Caco-2 (cell line): ENCODE data around the gene CTCF. TPM values are rescaled to one million over a fixed set of nuclear protein-coding genes. Genes with fewer than 3 reads are reported as not detected.
A peak's percentile ranks its signal among the peaks of the same experiment; 100 is the strongest.

Experiments used
- BruUV-seq: library from RNA; stranded (reverse); fragments of 400-500 nt; replicated peaks from 2 replicates; lab custom pipeline; 2021; lab: Mats Ljungman, UMichigan
- CTCF ChIA-PET: fragments of 300-600 bp; sonication (Branson Sonifier 250); formaldehyde crosslinking; loops from one replicate; lab custom pipeline; 2022; ENCODE audit warnings: antibody characterized with exemption; lab: Charles Lee
- POLR2A ChIA-PET: fragments of 300-600 bp; sonication (Branson Sonifier 250); formaldehyde crosslinking; loops from one replicate; lab custom pipeline; 2022; ENCODE audit warnings: antibody characterized with exemption; lab: Charles Lee
- DNase-seq, 2 experiments: peaks; one replicate each; pipeline versions ENCODE4 v3.0.0 to v3.0.0-alpha.2; 2020 to 2022
- H3K27me3 ChIP-seq: replicated peaks from 2 replicates; pipeline ENCODE4 v1.6.0; 2011; ENCODE audit warnings: low read length; ENCODE audit not compliant: control insufficient read depth, insufficient read depth
- H3K36me3 ChIP-seq: 2 replicates; pipeline ENCODE4 v1.5.1; 2011; ENCODE audit warnings: low read length; ENCODE audit not compliant: control insufficient read depth, insufficient read depth
- H3K4me1 ChIP-seq: fragments of 250-450 bp; sonication (Bioruptor Pico); 2 replicates; pipeline ENCODE4 v1.5.1; 2020; ENCODE audit warnings: mild to moderate bottlenecking
- H3K4me3 ChIP-seq: 2 replicates; pipeline ENCODE4 v1.5.1; 2011; ENCODE audit warnings: low read depth, mild to moderate bottlenecking, control low read depth, low read length
- H3K9me3 ChIP-seq: fragments of 250-450 bp; sonication (Bioruptor Pico); 2 replicates; pipeline ENCODE4 v1.5.1; 2020; ENCODE audit warnings: mild to moderate bottlenecking, moderate library complexity
- H3K27ac Mint-ChIP-seq: one replicate; pipeline ENCODE4 v1.8.0; 2022; ENCODE audit warnings: mixed read lengths; ENCODE audit not compliant: unreplicated experiment
- H3K27me3 Mint-ChIP-seq: one replicate; pipeline ENCODE4 v1.8.0; 2022; ENCODE audit warnings: mixed read lengths; ENCODE audit not compliant: insufficient read depth, unreplicated experiment
- H3K36me3 Mint-ChIP-seq: one replicate; pipeline ENCODE4 v1.8.0; 2022; ENCODE audit warnings: mild to moderate bottlenecking, mixed read lengths; ENCODE audit not compliant: insufficient read depth, unreplicated experiment
- H3K4me1 Mint-ChIP-seq: one replicate; pipeline ENCODE4 v1.8.0; 2022; ENCODE audit warnings: low read depth, mixed read lengths; ENCODE audit not compliant: unreplicated experiment
- H3K4me3 Mint-ChIP-seq: one replicate; pipeline ENCODE4 v1.8.0; 2022; ENCODE audit warnings: mild to moderate bottlenecking, moderate library complexity, mixed read lengths; ENCODE audit not compliant: unreplicated experiment
- H3K9me3 Mint-ChIP-seq: one replicate; pipeline ENCODE4 v1.8.0; 2022; ENCODE audit warnings: mixed read lengths; ENCODE audit not compliant: unreplicated experiment
- CTCF ChIP-seq, 2 experiments: fragments of 200-600 bp in 1 of 2; IDR thresholded peaks; 1 replicate in 1 of 2; 2 replicates in 1 of 2; pipeline versions ENCODE4 v1.5.1 to v1.8.0; 2011 to 2022; ENCODE audit warnings: antibody characterized with exemption in 1 of 2, control low read depth in 1 of 2, inconsistent platforms in 1 of 2, low read depth in 1 of 2, low read length in 1 of 2, mild to moderate bottlenecking in 1 of 2, moderate library complexity in 1 of 2; ENCODE audit not compliant: insufficient read depth in 1 of 2, severe bottlenecking in 1 of 2, unreplicated experiment in 1 of 2
- intact Hi-C: fragments of 100-400 bp; cut with micrococcal nuclease; formaldehyde crosslinking; loops from one replicate; pipeline ENCODE4 v1.10.0; 2022; ENCODE audit not compliant: unreplicated experiment
- total RNA-seq: library from RNA; stranded (reverse); gene quantifications from 2 replicates; pipeline ENCODE4 v1.2.3, GENCODE V29; 2022

CTCF gene
- total RNA-seq, 1 experiment from 2014 or later = 67.8 TPM

GRCh38 chr16:67661101-67661761, 98.9 kb downstream of the CTCF start:
- intact Hi-C loops = no loop called here
- BruUV-seq = no TSS peak
- no peaks in the 10 kb centered on the region for H3K27me3 ChIP-seq
- peak overlapping the region; percentile 41 for H3K4me3 ChIP-seq
- Mint-ChIP-seq H3K4me1 (no peaks in the 10 kb centered on the region), H3K4me3 (peak overlapping the region; percentile 96), H3K36me3 (peaks cover 37% of the 10 kb centered on the region), H3K9me3 (no peaks in the 10 kb centered on the region), H3K27me3 (no peaks in the 10 kb centered on the region), H3K27ac (peak overlapping the region; percentile 96)
- peak; percentile 65 to 69 for DNase-seq
- no peaks in the 10 kb centered on the region for H3K36me3 ChIP-seq
- H3K4me1 ChIP-seq = peaks cover 17% of the 10 kb centered on the region
- CTCF ChIA-PET = interaction anchor here (0.7 to 3.5 kb wide), 6 partner anchors 17 to 643 kb away, joined by 3 to 38 read pairs (median 8); partner anchors contain the start of genes ATP6V0D1 and CARMIL2
- TF ChIP-seq CTCF (IDR thresholded peaks at IDR 0.05; ENCODE audit: insufficient read depth in 1 of 2, low read depth in 1 of 2, low read length in 1 of 2, severe bottlenecking in 1 of 2, unreplicated experiment in 1 of 2) = no peak
- POLR2A ChIA-PET = interaction anchor here (0.6 to 2.0 kb wide), 6 partner anchors 12 to 1450 kb away, joined by 4 to 19 read pairs (median 8); partner anchors contain the start of genes ATP6V0D1, CTCF, GFOD2 and RANBP10
- no peaks in the 10 kb centered on the region for H3K9me3 ChIP-seq

GRCh38 chr16:67661886-67662652, 99.7 kb downstream of the CTCF start:
- Mint-ChIP-seq H3K4me3 (peak overlapping the region; percentile 96), H3K36me3 (peaks cover 37% of the 10 kb centered on the region), H3K27me3 (no peaks in the 10 kb centered on the region), H3K27ac (no peak overlapping the region), H3K9me3 (no peaks in the 10 kb centered on the region), H3K4me1 (no peaks in the 10 kb centered on the region)
- Histone ChIP-seq H3K4me1 (peaks cover 17% of the 10 kb centered on the region), H3K27me3 (no peaks in the 10 kb centered on the region), H3K36me3 (no peaks in the 10 kb centered on the region), H3K9me3 (no peaks in the 10 kb centered on the region), H3K4me3 (no peak overlapping the region)
- ChIA-PET CTCF (no interaction called here), POLR2A (no interaction called here)
- DNase-seq = peak in 1 of 2 experiments; percentile 35
- intact Hi-C loops = no loop called here
- no peak for TF ChIP-seq CTCF (IDR thresholded peaks at IDR 0.05; ENCODE audit: insufficient read depth in 1 of 2, low read depth in 1 of 2, low read length in 1 of 2, severe bottlenecking in 1 of 2, unreplicated experiment in 1 of 2)
- BruUV-seq = TSS peak; percentile 33

GRCh38 chr16:67662653-67663010, 100.3 kb downstream of the CTCF start:
- no peak for TF ChIP-seq CTCF (IDR thresholded peaks at IDR 0.05; ENCODE audit: insufficient read depth in 1 of 2, low read depth in 1 of 2, low read length in 1 of 2, severe bottlenecking in 1 of 2, unreplicated experiment in 1 of 2)
- no peaks in the 10 kb centered on the region for H3K4me1 Mint-ChIP-seq
- Histone ChIP-seq H3K36me3 (no peaks in the 10 kb centered on the region), H3K4me1 (peaks cover 17% of the 10 kb centered on the region), H3K27me3 (no peaks in the 10 kb centered on the region), H3K4me3 (no peak overlapping the region), H3K9me3 (no peaks in the 10 kb centered on the region)
- H3K27me3 Mint-ChIP-seq = no peaks in the 10 kb centered on the region
- H3K9me3 Mint-ChIP-seq = no peaks in the 10 kb centered on the region
- ChIA-PET CTCF (interaction anchor here (0.6 to 6.3 kb wide), 2 partner anchors 125 to 142 kb away, joined by 3 to 60 read pairs; no protein-coding TSS in a partner anchor), POLR2A (no interaction called here)
- H3K4me3 Mint-ChIP-seq = no peak overlapping the region
- peaks cover 37% of the 10 kb centered on the region for H3K36me3 Mint-ChIP-seq
- no peak for DNase-seq
- H3K27ac Mint-ChIP-seq = no peak overlapping the region
- intact Hi-C loops = no loop called here
- no TSS peak for BruUV-seq
